ENCODE data around the gene EHMT1.
A peak's percentile ranks its signal among the peaks of the same experiment; 100 is the strongest.

EHMT1 gene

GRCh38 chr9:137785704-137786161 lies 166.9 kb downstream of the EHMT1 start:
- Histone ChIP-seq H3K79me2 (ENCODE audit: control insufficient read depth, insufficient read depth, low read length, unreplicated experiment) (no peaks in the 10 kb centered on the region), H2AFZ (ENCODE audit: low read length, unreplicated experiment) (no peak overlapping the region), H3K27ac (ENCODE audit: low read depth, low read length) (peak overlapping the region; percentile 4; the same call in 1 of the 2 replicates), H3K36me3 (ENCODE audit: insufficient read depth, low read length) (0 out of 2 replicates have a peak, but pooled peaks cover 4% of the 10 kb centered on the region), H3K4me3 (ENCODE audit: low read depth, low read length) (no peak overlapping the region), H3K4me1 (ENCODE audit: control insufficient read depth, insufficient read depth, low read length, unreplicated experiment) (no peaks in the 10 kb centered on the region), H3K27me3 (ENCODE audit: insufficient read depth, low read length) (no peaks in the 10 kb centered on the region)

DNA sequence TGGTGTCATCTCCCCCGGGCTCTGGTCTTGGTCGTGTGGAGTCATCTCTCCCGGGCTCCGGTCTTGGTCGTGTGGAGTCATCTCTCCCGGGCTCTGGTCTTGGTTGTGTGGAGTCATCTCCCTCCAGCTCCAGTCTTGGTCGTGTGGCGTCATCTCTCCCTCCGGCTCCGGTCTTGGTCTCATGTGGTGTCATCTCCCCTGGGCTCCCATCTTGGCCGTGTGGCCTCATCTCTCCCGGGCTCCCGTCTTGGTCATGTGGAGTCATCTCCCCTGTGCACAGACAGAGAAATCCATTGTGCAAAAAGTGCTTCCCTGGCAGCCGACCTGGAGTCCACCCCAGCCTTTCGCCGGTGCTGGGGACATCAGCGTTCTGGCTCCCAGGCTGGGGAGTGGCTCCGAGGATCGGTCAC lies 167.7 kb downstream of the EHMT1 start:
- no peak overlapping the region for H2AFZ ChIP-seq (ENCODE audit: low read length, unreplicated experiment)
- H3K36me3 ChIP-seq (ENCODE audit: insufficient read depth, low read length): peaks cover 6% of the 10 kb centered on the region; the same call in 1 of the 2 replicates
- no peaks in the 10 kb centered on the region for H3K27me3 ChIP-seq (ENCODE audit: insufficient read depth, low read length)
- peak overlapping the region; percentile 4; the same call in 1 of the 2 replicates for H3K27ac ChIP-seq (ENCODE audit: low read depth, low read length)
- no peak overlapping the region for H3K4me3 ChIP-seq (ENCODE audit: low read depth, low read length)
- no peaks in the 10 kb centered on the region for H3K79me2 ChIP-seq (ENCODE audit: control insufficient read depth, insufficient read depth, low read length, unreplicated experiment)
- no peaks in the 10 kb centered on the region for H3K4me1 ChIP-seq (ENCODE audit: control insufficient read depth, insufficient read depth, low read length, unreplicated experiment)

DNA sequence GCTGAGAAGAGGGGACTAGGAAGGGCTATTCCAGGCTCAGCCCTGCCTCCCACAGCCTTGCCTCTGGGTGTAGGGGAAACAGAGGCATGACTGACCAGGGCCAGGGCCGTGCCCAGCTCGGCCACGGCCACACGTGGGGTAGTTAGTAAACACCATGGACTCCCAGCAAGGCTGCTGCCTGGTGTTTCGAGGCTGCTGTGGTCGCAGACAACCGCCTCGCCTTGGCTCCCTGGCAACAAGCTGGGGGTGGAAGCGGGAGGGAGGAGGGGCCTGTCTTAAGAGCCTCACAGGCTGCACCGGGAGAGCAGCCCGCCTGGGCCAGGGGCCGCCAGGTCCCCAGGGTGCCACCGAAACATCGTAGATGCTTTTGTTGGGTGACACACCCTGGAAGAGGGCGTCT lies 168.6 kb downstream of the EHMT1 start:
- Histone ChIP-seq H3K79me2 (ENCODE audit: control insufficient read depth, insufficient read depth, low read length, unreplicated experiment) (no peaks in the 10 kb centered on the region), H3K4me1 (ENCODE audit: control insufficient read depth, insufficient read depth, low read length, unreplicated experiment) (no peaks in the 10 kb centered on the region), H3K27ac (ENCODE audit: low read depth, low read length) (no peak overlapping the region), H3K36me3 (ENCODE audit: insufficient read depth, low read length) (peaks cover 3% of the 10 kb centered on the region), H3K27me3 (ENCODE audit: insufficient read depth, low read length) (no peaks in the 10 kb centered on the region), H2AFZ (ENCODE audit: low read length, unreplicated experiment) (no peak overlapping the region), H3K4me3 (ENCODE audit: low read depth, low read length) (no peak overlapping the region)

GRCh38 chr9:137787786-137788505 lies 169.1 kb downstream of the EHMT1 start:
- Histone ChIP-seq H3K36me3 (ENCODE audit: insufficient read depth, low read length) (peaks cover 3% of the 10 kb centered on the region), H3K27me3 (ENCODE audit: insufficient read depth, low read length) (no peaks in the 10 kb centered on the region), H2AFZ (ENCODE audit: low read length, unreplicated experiment) (no peak overlapping the region), H3K79me2 (ENCODE audit: control insufficient read depth, insufficient read depth, low read length, unreplicated experiment) (no peaks in the 10 kb centered on the region), H3K4me1 (ENCODE audit: control insufficient read depth, insufficient read depth, low read length, unreplicated experiment) (no peaks in the 10 kb centered on the region), H3K27ac (ENCODE audit: low read depth, low read length) (no peak overlapping the region), H3K4me3 (ENCODE audit: low read depth, low read length) (no peak overlapping the region)

DNA sequence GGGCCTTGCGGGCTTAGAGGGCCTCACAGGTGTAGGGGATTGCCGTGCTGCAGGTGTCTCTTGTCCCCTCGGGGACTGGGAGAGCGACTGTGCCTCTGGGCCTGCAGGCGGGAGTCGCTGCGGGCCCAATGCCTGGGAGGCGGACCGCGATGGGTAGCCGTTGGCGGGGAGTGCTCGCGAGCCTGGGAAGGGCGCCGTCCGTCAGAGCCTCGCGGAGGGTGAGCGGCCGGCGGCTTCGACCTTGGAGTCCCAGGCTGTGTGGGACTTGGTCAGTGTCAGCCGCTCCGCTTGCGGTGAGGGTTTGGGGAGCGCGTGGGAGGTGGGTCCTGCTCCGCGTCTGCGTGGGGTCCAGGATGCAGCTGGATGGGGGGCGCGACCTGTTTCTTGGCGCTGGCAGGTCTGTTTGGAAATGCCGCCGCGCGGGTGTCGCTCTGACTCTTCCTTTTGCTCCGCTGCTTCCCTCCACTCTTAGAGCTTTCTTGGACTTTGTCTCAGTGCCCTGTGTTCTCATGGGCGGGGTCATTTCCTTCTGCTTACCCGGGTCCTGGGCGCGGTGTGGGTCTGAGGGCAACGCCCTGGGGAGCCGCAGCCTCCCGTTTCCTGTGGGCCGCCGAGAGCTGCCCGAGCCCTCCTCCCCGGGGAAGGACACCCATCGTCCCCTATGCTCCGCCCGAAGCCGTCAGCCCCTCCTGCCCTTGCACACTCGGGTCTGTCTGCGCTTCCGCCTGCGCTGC lies 169.9 kb downstream of the EHMT1 start:
- Histone ChIP-seq H3K79me2 (ENCODE audit: control insufficient read depth, insufficient read depth, low read length, unreplicated experiment) (no peaks in the 10 kb centered on the region), H3K4me3 (ENCODE audit: low read depth, low read length) (no peak overlapping the region), H3K4me1 (ENCODE audit: control insufficient read depth, insufficient read depth, low read length, unreplicated experiment) (no peaks in the 10 kb centered on the region), H2AFZ (ENCODE audit: low read length, unreplicated experiment) (no peak overlapping the region), H3K27me3 (ENCODE audit: insufficient read depth, low read length) (no peaks in the 10 kb centered on the region), H3K27ac (ENCODE audit: low read depth, low read length) (no peak overlapping the region), H3K36me3 (ENCODE audit: insufficient read depth, low read length) (peaks cover 3% of the 10 kb centered on the region)

GRCh38 chr9:137789295-137789895 lies 170.6 kb downstream of the EHMT1 start:
- Histone ChIP-seq H3K27me3 (ENCODE audit: insufficient read depth, low read length) (no peaks in the 10 kb centered on the region), H3K27ac (ENCODE audit: low read depth, low read length) (no peak overlapping the region), H2AFZ (ENCODE audit: low read length, unreplicated experiment) (no peak overlapping the region), H3K4me1 (ENCODE audit: control insufficient read depth, insufficient read depth, low read length, unreplicated experiment) (no peaks in the 10 kb centered on the region), H3K4me3 (ENCODE audit: low read depth, low read length) (no peak overlapping the region), H3K79me2 (ENCODE audit: control insufficient read depth, insufficient read depth, low read length, unreplicated experiment) (no peaks in the 10 kb centered on the region), H3K36me3 (ENCODE audit: insufficient read depth, low read length) (peaks cover 3% of the 10 kb centered on the region)

GRCh38 chr9:137791947-137792346 lies 173.1 kb downstream of the EHMT1 start:
- Histone ChIP-seq H3K4me1 (ENCODE audit: control insufficient read depth, insufficient read depth, low read length, unreplicated experiment) (no peaks in the 10 kb centered on the region), H3K27me3 (ENCODE audit: insufficient read depth, low read length) (no peaks in the 10 kb centered on the region), H2AFZ (ENCODE audit: low read length, unreplicated experiment) (no peak overlapping the region), H3K79me2 (ENCODE audit: control insufficient read depth, insufficient read depth, low read length, unreplicated experiment) (no peaks in the 10 kb centered on the region), H3K4me3 (ENCODE audit: low read depth, low read length) (no peak overlapping the region), H3K36me3 (ENCODE audit: insufficient read depth, low read length) (peaks cover 3% of the 10 kb centered on the region), H3K27ac (ENCODE audit: low read depth, low read length) (no peak overlapping the region)

DNA sequence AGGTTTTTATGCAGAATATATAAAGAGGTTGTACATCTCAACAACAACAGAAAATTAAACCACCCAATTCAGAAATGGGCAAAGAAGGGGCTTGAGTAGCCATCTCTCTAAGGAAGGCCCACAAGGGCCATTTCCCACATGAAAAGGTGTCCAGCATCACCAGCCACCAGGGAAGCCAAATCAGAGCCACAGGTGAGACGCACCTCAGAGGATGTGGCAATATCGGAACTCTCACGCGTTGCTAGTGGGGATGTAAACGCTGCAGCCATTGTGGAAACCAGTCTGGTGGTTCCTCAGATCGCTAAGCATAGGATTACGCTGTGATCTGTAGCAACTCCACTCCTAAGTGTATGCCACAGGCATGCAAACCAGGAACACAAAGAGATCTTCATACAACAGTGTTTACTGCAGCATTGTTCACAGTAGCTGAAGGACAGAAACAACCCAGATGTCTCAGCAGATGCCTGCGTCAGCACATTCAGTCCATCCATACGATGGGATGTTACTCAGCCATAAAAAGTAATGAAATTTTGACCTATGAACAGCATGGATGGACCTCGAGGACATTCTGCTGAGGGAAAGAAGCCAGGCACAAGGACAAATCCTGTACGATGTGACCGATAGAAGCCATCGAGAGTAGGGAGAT lies 174.5 kb downstream of the EHMT1 start:
- Histone ChIP-seq H3K79me2 (ENCODE audit: control insufficient read depth, insufficient read depth, low read length, unreplicated experiment) (no peaks in the 10 kb centered on the region), H3K4me3 (ENCODE audit: low read depth, low read length) (no peak overlapping the region), H3K4me1 (ENCODE audit: control insufficient read depth, insufficient read depth, low read length, unreplicated experiment) (no peaks in the 10 kb centered on the region), H2AFZ (ENCODE audit: low read length, unreplicated experiment) (no peak overlapping the region), H3K27me3 (ENCODE audit: insufficient read depth, low read length) (no peaks in the 10 kb centered on the region), H3K36me3 (ENCODE audit: insufficient read depth, low read length) (peaks cover 3% of the 10 kb centered on the region), H3K27ac (ENCODE audit: low read depth, low read length) (no peak overlapping the region)

DNA sequence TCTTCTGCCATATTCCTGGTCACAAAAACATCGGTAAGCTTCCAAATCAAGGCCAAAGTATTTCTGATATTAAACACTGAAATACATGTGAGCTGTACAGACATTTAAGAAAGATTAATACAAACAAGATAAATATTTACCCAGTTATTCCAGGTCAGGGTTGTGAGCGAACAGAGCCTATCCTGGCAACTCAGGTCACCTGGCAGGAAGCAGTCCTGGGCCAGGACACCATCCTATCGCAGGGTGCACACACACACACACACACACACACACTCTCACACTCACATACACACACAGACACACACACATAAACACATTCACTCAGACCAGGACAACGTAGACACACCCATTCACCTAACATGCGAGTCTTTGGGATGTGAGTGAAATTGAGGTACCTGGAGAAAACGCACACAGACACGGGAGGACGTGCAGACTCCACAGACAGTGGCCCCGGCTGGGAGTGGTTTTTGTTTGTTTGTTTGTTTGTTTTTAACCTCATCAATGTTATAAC lies 176.4 kb downstream of the EHMT1 start:
- Histone ChIP-seq H3K79me2 (ENCODE audit: control insufficient read depth, insufficient read depth, low read length, unreplicated experiment) (no peaks in the 10 kb centered on the region), H3K27ac (ENCODE audit: low read depth, low read length) (no peak overlapping the region), H3K27me3 (ENCODE audit: insufficient read depth, low read length) (no peaks in the 10 kb centered on the region), H3K4me3 (ENCODE audit: low read depth, low read length) (no peak overlapping the region), H3K4me1 (ENCODE audit: control insufficient read depth, insufficient read depth, low read length, unreplicated experiment) (no peaks in the 10 kb centered on the region), H3K36me3 (ENCODE audit: insufficient read depth, low read length) (peaks cover 3% of the 10 kb centered on the region), H2AFZ (ENCODE audit: low read length, unreplicated experiment) (no peak overlapping the region)
